Tibial nerve (tissue), 4 donors: ENCODE results near the gene YTHDF1.

Experiments used
- EP300 ChIP-seq, 2 donors: sonication (generic); formaldehyde crosslinking; IDR thresholded peaks; one replicate each; pipeline ENCODE4 v1.6.1; 2017; ENCODE audit warnings: antibody characterized with exemption in 2 of 2, mild to moderate bottlenecking in 1 of 2
- POLR2A ChIP-seq, 2 donors: fragments of 450-650 bp; IDR thresholded peaks; one replicate each; pipeline ENCODE4 v1.6.1; 2017; ENCODE audit warnings: antibody characterized with exemption in 2 of 2, mild to moderate bottlenecking in 2 of 2, moderate library complexity in 2 of 2
- TF ChIP-seq, protein P1 (sequence below), 5 experiments: fragments of 200-600 bp in 3 of 5; fragments of 450-650 bp in 2 of 5; sonication (generic) in 3 of 5; IDR thresholded peaks; one replicate each; pipeline ENCODE4 v1.5.1; 2016 to 2019; ENCODE audit warnings: antibody characterized with exemption in 5 of 5, mild to moderate bottlenecking in 3 of 5, moderate library complexity in 2 of 5

DNA sequence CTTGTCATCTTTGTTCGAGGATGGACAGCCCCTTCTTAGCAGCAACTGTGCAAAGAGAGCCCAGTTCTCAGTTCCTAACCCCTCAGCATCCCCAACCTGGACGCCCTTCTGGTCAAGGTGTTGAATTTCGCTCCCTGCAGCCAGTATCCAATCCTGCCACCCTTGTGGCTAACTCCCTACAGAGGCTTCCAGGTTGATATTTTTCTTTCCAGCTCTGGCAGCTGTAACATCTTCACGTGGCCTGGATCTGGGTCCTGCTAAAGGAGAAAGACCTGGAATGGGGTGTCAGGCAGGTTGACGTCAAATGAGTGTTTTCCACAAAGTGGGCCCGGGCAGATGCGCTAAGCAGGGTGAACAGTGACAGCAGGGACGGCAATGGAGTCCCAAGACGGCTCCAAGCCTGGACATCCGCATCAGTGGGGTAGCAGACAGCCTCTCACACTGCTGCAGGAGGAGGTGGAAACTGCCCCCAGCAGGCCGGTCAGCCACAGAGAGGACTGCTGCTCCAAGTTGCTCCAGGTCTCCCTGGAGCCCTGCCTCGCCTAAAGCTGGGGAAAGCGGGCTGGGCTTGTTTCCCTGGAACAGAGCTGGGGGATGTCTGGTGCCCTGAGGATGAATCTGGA lies 1.0 kb upstream of the YTHDF1 start:
- TF ChIP-seq, protein P1, sequence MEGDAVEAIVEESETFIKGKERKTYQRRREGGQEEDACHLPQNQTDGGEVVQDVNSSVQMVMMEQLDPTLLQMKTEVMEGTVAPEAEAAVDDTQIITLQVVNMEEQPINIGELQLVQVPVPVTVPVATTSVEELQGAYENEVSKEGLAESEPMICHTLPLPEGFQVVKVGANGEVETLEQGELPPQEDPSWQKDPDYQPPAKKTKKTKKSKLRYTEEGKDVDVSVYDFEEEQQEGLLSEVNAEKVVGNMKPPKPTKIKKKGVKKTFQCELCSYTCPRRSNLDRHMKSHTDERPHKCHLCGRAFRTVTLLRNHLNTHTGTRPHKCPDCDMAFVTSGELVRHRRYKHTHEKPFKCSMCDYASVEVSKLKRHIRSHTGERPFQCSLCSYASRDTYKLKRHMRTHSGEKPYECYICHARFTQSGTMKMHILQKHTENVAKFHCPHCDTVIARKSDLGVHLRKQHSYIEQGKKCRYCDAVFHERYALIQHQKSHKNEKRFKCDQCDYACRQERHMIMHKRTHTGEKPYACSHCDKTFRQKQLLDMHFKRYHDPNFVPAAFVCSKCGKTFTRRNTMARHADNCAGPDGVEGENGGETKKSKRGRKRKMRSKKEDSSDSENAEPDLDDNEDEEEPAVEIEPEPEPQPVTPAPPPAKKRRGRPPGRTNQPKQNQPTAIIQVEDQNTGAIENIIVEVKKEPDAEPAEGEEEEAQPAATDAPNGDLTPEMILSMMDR (IDR thresholded peaks at IDR 0.05): no peak
- no peak for TF ChIP-seq POLR2A (IDR thresholded peaks at IDR 0.05)
- TF ChIP-seq EP300 (IDR thresholded peaks at IDR 0.05): no peak
